GM12878 (cell line): ENCODE results near the gene BSCL2. TPM values are rescaled to one million over a fixed set of nuclear protein-coding genes. Genes with fewer than 3 reads are reported as not detected.
A peak's percentile ranks its signal among the peaks of the same experiment; 100 is the strongest.

ENCODE experiments used
- ATAC-seq: fragments of 200-7000 bp; cut with Tn5 transposase; 3 replicates; pipeline ENCODE4 v1.9.1; 2020; ENCODE audit warnings: mild to moderate bottlenecking, moderate library complexity
- BruUV-seq: library from RNA; stranded (reverse); fragments of 400-500 nt; replicated peaks from 2 replicates; lab custom pipeline; 2021; lab: Mats Ljungman, UMichigan
- CTCF ChIA-PET: fragments of 300-600 bp; sonication (Branson Sonifier 250); formaldehyde crosslinking; extraction: SDS; loops from one replicate; lab custom pipeline; 2021; ENCODE audit warnings: inconsistent platforms; lab: Yijun Ruan, JAX
- POLR2A ChIA-PET: fragments of 350-600 bp; formaldehyde crosslinking; extraction: SDS; loops from one replicate; lab custom pipeline; 2021; ENCODE audit warnings: inconsistent platforms; lab: Charles Lee
- RAD21 ChIA-PET: fragments of 300-600 bp; sonication (Branson Sonifier 250); formaldehyde crosslinking; loops from one replicate; lab custom pipeline; 2023; ENCODE audit warnings: antibody characterized with exemption; ENCODE audit not compliant: unreplicated experiment; lab: Charles Lee
- SMC1A ChIA-PET: fragments of 300-600 bp; sonication (Branson Sonifier 250); formaldehyde crosslinking; loops from one replicate; lab custom pipeline; 2023; ENCODE audit not compliant: unreplicated experiment, uncharacterized antibody; lab: Charles Lee
- DNase-seq: peaks from one replicate; pipeline ENCODE4 v3.0.0-alpha.2; 2011; ENCODE audit warnings: low read depth, low spot score
- FAIRE-seq: peaks from 3 replicates; lab custom pipeline; 2011; peaks lifted over from hg19 to GRCh38; lab: Jason Lieb, UNC
- H2AFZ ChIP-seq: 2 replicates; pipeline ENCODE4 v1.6.0; 2011; ENCODE audit warnings: low read depth, low read length, control low read depth; ENCODE audit not compliant: control insufficient read depth
- H3K27ac ChIP-seq: 2 replicates; pipeline ENCODE4 v1.5.1; 2011; ENCODE audit warnings: control low read depth; ENCODE audit not compliant: control insufficient read depth, insufficient read depth
- H3K27me3 ChIP-seq, 2 experiments: replicated peaks in 1 of 2; 2 replicates each; pipeline versions ENCODE4 v1.6.0 to v1.6.1; 2011; ENCODE audit warnings: low read length in 1 of 2; ENCODE audit not compliant: control insufficient read depth in 2 of 2, insufficient read depth in 2 of 2
- H3K36me3 ChIP-seq, 2 experiments: 2 replicates each; pipeline ENCODE4 v1.5.1; 2011; ENCODE audit warnings: low read length in 1 of 2; ENCODE audit not compliant: control insufficient read depth in 2 of 2, insufficient read depth in 2 of 2
- H3K4me1 ChIP-seq: 2 replicates; pipeline ENCODE4 v1.6.1; 2011; ENCODE audit warnings: mild to moderate bottlenecking, low read length, moderate library complexity, mixed read lengths; ENCODE audit not compliant: control insufficient read depth, insufficient read depth
- H3K4me2 ChIP-seq: 2 replicates; pipeline ENCODE4 v1.6.0; 2011; ENCODE audit warnings: control low read depth; ENCODE audit not compliant: control insufficient read depth, insufficient read depth
- H3K4me3 ChIP-seq: fragments of 200-600 bp; sonication (generic); 2 replicates; pipeline ENCODE4 v1.5.1; 2016
- H3K79me2 ChIP-seq: 2 replicates; pipeline ENCODE4 v1.6.0; 2011; ENCODE audit warnings: low read length; ENCODE audit not compliant: control insufficient read depth, insufficient read depth
- H3K9ac ChIP-seq: 2 replicates; pipeline ENCODE4 v1.8.0; 2011; ENCODE audit warnings: low read length, control low read depth, mixed read lengths; ENCODE audit not compliant: control insufficient read depth, insufficient read depth
- H3K9me3 ChIP-seq: replicated peaks from 3 replicates; pipeline ENCODE4 v1.5.1; 2011; ENCODE audit warnings: mild to moderate bottlenecking, low read length; ENCODE audit not compliant: control insufficient read depth, insufficient read depth
- H4K20me1 ChIP-seq: 2 replicates; pipeline ENCODE4 v1.6.0; 2011; ENCODE audit not compliant: control insufficient read depth, insufficient read depth
- ATF7 ChIP-seq: fragments of 450-650 bp; IDR thresholded peaks from 2 replicates; pipeline ENCODE4 v1.6.1; 2016; ENCODE audit warnings: low read depth, mild to moderate bottlenecking
- CBX5 ChIP-seq: sonication (generic); IDR thresholded peaks from 2 replicates; pipeline ENCODE4 v1.6.1; 2016; ENCODE audit warnings: low read depth, moderate library complexity, mild to moderate bottlenecking, inconsistent platforms
- CREB1 ChIP-seq: IDR thresholded peaks from 2 replicates; pipeline ENCODE4 v1.6.1; 2012; ENCODE audit warnings: low read depth, mild to moderate bottlenecking, inconsistent platforms
- IKZF1 ChIP-seq: fragments of 450-650 bp; conservative IDR thresholded peaks from 2 replicates; pipeline ENCODE4 v1.6.1; 2017; ENCODE audit warnings: antibody characterized with exemption, mild to moderate bottlenecking
- LARP7 ChIP-seq: fragments of 450-650 bp; IDR thresholded peaks from 2 replicates; pipeline ENCODE4 v1.6.1; 2017; ENCODE audit warnings: mild to moderate bottlenecking
- PML ChIP-seq: IDR thresholded peaks from 2 replicates; pipeline ENCODE4 v1.6.1; 2012; ENCODE audit warnings: low read length, inconsistent platforms
- RCOR1 ChIP-seq: conservative IDR thresholded peaks from 2 replicates; pipeline ENCODE4 v1.6.1; 2012; ENCODE audit warnings: low read depth, low read length, improper control_type of control experiment
- ZSCAN29 ChIP-seq: fragments of 450-650 bp; IDR thresholded peaks from 2 replicates; pipeline ENCODE4 v1.6.1; 2017; ENCODE audit warnings: mild to moderate bottlenecking, moderate library complexity
- WGBS: methylation state at CpG from one replicate; pipeline ENCODE4 v1.1.6; 2016; ENCODE audit warnings: low lambda C conversion rate; ENCODE audit not compliant: insufficient replicate concordance, insufficient coverage; ENCODE audit errors: missing lambda C conversion rate; 5-methylcytosine and 5-hydroxymethylcytosine counted together
- in situ Hi-C: fragments of 300-500 bp; cut with MboI; formaldehyde crosslinking; loops from 9 replicates; pipeline ENCODE4 v1.14.3; 2018; ENCODE audit warnings: mixed read lengths
- intact Hi-C: fragments of 100-400 bp; cut with micrococcal nuclease; formaldehyde crosslinking; loops from one replicate; pipeline ENCODE4 v1.14.2; 2022; ENCODE audit not compliant: unreplicated experiment
- polyA plus RNA-seq, 11 experiments: library from polyadenylated mRNA; depleted of rRNA in 4 of 11; unstranded in 6 of 11; stranded (reverse) in 5 of 11; fragments of >200 nt; fragmentation: Nextera tagmentation in 4 of 11; fragmentation: Illumina TruSeq in 1 of 11; extraction: Ambion mirVana in 4 of 11; extraction: Trizol in 1 of 11; gene quantifications; 1 replicate in 1 of 11; 2 replicates in 10 of 11; pipeline versions ENCODE4 v1.2.1 to v1.2.3, GENCODE V29; 2011 to 2016; ENCODE audit warnings: inconsistent platforms in 2 of 11, missing spikeins in 2 of 11, low read depth in 1 of 11
- total RNA-seq, 4 experiments: library from RNA; depleted of rRNA in 3 of 4; stranded (reverse); fragments of >200 nt in 3 of 4; fragmentation: Illumina TruSeq in 1 of 4; extraction: Trizol in 1 of 4; gene quantifications; 2 replicates each; pipeline versions ENCODE4 v1.2.1 to v1.2.3, GENCODE V29; 2013 to 2021
- TF ChIP-seq, protein P1 (sequence below): fragments of 450-650 bp; IDR thresholded peaks from 2 replicates; pipeline ENCODE4 v1.6.1; 2017; ENCODE audit warnings: low read depth, mild to moderate bottlenecking, moderate library complexity
- TF ChIP-seq, protein P2 (sequence below): fragments of 450-650 bp; conservative IDR thresholded peaks from 2 replicates; pipeline ENCODE4 v1.6.1; 2017; ENCODE audit warnings: mild to moderate bottlenecking, moderate library complexity
- TF ChIP-seq, protein P3 (sequence below): fragments of 450-650 bp; IDR thresholded peaks from 2 replicates; pipeline ENCODE4 v1.6.1; 2016; ENCODE audit warnings: mild to moderate bottlenecking

BSCL2 gene
- total and polyA plus RNA-seq, 10 of the 15 experiments (the other 5 are each of a cell fraction or from before 2014, with no cell fraction given), result 12.3 to 57.9 (median 21.8) TPM

GRCh38 chr11:62664405-62665074 is 42.7 kb downstream of the BSCL2 start:
- ChIA-PET CTCF (interaction anchor here (0.6 to 2.1 kb wide), 19 partner anchors 9 to 773 kb away, joined by 3 to 11 read pairs (median 4); partner anchors contain the start of genes B3GAT3, GANAB, HNRNPUL2 and INTS5), POLR2A (interaction anchor here (0.6 to 16.2 kb wide), 35 partner anchors 13 to 541 kb away, joined by 3 to 295 read pairs (median 5); partner anchors contain the start of genes B3GAT3, EEF1G, GANAB and HNRNPUL2), SMC1A (interaction anchor here (0.6 to 3.4 kb wide), 25 partner anchors 8 to 197 kb away, joined by 3 to 41 read pairs (median 4); partner anchors contain the start of genes B3GAT3, GANAB, HNRNPUL2 and INTS5), RAD21 (interaction anchor here (0.8 to 2.7 kb wide), 31 partner anchors 9 to 240 kb away, joined by 3 to 26 read pairs (median 5); partner anchors contain the start of genes B3GAT3, EEF1G, GANAB and HNRNPUL2)
- DNase-seq (no peak), ATAC-seq (peak; percentile 67), FAIRE-seq (peak; percentile 54)
- Histone ChIP-seq H3K4me1 (peaks cover 7% of the 10 kb centered on the region), H3K27me3 (no peaks in the 10 kb centered on the region), H3K9me3 (no peaks in the 10 kb centered on the region), H3K79me2 (peaks cover 46% of the 10 kb centered on the region), H3K4me3 (peak overlapping the region; percentile 95), H3K36me3 (peaks cover 5 to 12% of the 10 kb centered on the region in 2 experiments), H3K4me2 (peak overlapping the region; percentile 71), H2AFZ (peak overlapping the region; percentile 91), H4K20me1 (no peaks in the 10 kb centered on the region), H3K9ac (peak overlapping the region; percentile 96), H3K27ac (peak overlapping the region; percentile 95)
- intact Hi-C loops (loop anchor here (1.0 kb wide), 1 partner anchor 11 kb away; the partner anchor contains the start of gene INTS5), in situ Hi-C loops (no loop called here)
- BruUV-seq, result TSS peak; percentile 77
- TF ChIP-seq RCOR1, result no peak
- TF ChIP-seq, protein P1, sequence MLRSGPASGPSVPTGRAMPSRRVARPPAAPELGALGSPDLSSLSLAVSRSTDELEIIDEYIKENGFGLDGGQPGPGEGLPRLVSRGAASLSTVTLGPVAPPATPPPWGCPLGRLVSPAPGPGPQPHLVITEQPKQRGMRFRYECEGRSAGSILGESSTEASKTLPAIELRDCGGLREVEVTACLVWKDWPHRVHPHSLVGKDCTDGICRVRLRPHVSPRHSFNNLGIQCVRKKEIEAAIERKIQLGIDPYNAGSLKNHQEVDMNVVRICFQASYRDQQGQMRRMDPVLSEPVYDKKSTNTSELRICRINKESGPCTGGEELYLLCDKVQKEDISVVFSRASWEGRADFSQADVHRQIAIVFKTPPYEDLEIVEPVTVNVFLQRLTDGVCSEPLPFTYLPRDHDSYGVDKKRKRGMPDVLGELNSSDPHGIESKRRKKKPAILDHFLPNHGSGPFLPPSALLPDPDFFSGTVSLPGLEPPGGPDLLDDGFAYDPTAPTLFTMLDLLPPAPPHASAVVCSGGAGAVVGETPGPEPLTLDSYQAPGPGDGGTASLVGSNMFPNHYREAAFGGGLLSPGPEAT, result peak; percentile 69
- TF ChIP-seq PML, result no peak
- no peak for TF ChIP-seq CBX5
- 0 out of 2 replicates have a peak, but pooled peaks have one; percentile 22 for TF ChIP-seq IKZF1
- TF ChIP-seq, protein P2, sequence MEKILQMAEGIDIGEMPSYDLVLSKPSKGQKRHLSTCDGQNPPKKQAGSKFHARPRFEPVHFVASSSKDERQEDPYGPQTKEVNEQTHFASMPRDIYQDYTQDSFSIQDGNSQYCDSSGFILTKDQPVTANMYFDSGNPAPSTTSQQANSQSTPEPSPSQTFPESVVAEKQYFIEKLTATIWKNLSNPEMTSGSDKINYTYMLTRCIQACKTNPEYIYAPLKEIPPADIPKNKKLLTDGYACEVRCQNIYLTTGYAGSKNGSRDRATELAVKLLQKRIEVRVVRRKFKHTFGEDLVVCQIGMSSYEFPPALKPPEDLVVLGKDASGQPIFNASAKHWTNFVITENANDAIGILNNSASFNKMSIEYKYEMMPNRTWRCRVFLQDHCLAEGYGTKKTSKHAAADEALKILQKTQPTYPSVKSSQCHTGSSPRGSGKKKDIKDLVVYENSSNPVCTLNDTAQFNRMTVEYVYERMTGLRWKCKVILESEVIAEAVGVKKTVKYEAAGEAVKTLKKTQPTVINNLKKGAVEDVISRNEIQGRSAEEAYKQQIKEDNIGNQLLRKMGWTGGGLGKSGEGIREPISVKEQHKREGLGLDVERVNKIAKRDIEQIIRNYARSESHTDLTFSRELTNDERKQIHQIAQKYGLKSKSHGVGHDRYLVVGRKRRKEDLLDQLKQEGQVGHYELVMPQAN, result peak; percentile 72; the same call in 1 of the 2 replicates
- TF ChIP-seq ZSCAN29, result peak; percentile 82
- TF ChIP-seq, protein P3, sequence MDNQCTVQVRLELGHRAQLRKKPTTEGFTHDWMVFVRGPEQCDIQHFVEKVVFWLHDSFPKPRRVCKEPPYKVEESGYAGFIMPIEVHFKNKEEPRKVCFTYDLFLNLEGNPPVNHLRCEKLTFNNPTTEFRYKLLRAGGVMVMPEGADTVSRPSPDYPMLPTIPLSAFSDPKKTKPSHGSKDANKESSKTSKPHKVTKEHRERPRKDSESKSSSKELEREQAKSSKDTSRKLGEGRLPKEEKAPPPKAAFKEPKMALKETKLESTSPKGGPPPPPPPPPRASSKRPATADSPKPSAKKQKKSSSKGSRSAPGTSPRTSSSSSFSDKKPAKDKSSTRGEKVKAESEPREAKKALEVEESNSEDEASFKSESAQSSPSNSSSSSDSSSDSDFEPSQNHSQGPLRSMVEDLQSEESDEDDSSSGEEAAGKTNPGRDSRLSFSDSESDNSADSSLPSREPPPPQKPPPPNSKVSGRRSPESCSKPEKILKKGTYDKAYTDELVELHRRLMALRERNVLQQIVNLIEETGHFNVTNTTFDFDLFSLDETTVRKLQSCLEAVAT, result 0 out of 2 replicates have a peak, but pooled peaks have one; percentile 23
- 0 out of 2 replicates have a peak, but pooled peaks have one; percentile 49 for TF ChIP-seq LARP7
- TF ChIP-seq ATF7, result no peak
- TF ChIP-seq CREB1, result no peak
- WGBS, result under 1% methylated on average over 36 of the region's 36 CpGs
